ENCODE measurements around the gene PDHX.
"Not testable (repeated sequence)": the region's sequence is repeated elsewhere in the genome, so short reads cannot be mapped to it uniquely, and the experiment has no call there.

Gene PDHX

GRCh38 chr11:34891611-34892010 lies 24.8 kb upstream of the PDHX start:
- Histone ChIP-seq H3K4me1 (ENCODE audit: control insufficient read depth, insufficient read depth, low read length, poor library complexity, severe bottlenecking) (no peaks in the 10 kb centered on the region), H3K4me3 (ENCODE audit: extremely low read depth, insufficient read depth, low read length, poor library complexity, severe bottlenecking) (no peak overlapping the region), H3K9me3 (ENCODE audit: control insufficient read depth, low read length) (peaks cover 4% of the 10 kb centered on the region), H3K36me3 (ENCODE audit: control insufficient read depth, insufficient read depth, low read length) (peaks cover 13% of the 10 kb centered on the region), H3K27ac (ENCODE audit: low read depth, low read length, severe bottlenecking) (no peak overlapping the region)
- 75 to 83% methylated on average over 2 to 3 of the region's 3 CpGs for WGBS, 2 experiments (ENCODE audit: insufficient coverage in 2 of 2)

- peaks cover 9% of the 10 kb centered on the region for H3K36me3 ChIP-seq (ENCODE audit: control insufficient read depth, insufficient read depth, low read length)
- H3K4me3 ChIP-seq (ENCODE audit: extremely low read depth, insufficient read depth, low read length, poor library complexity, severe bottlenecking) = no peak overlapping the region
- H3K9me3 ChIP-seq (ENCODE audit: control insufficient read depth, low read length) = peaks cover 12% of the 10 kb centered on the region
- H3K27ac ChIP-seq (ENCODE audit: low read depth, low read length, severe bottlenecking) = no peak overlapping the region
- WGBS, 2 experiments (ENCODE audit: insufficient coverage in 2 of 2) = 100% methylated on average over 1 of the region's 1 CpG; no CpG with 5 or more reads in 1 of the 2 experiments
- H3K4me1 ChIP-seq (ENCODE audit: control insufficient read depth, insufficient read depth, low read length, poor library complexity, severe bottlenecking) = no peaks in the 10 kb centered on the region
These were observed 23.0 kb upstream of the PDHX start for GRCh38 chr11:34893416-34893815.

GRCh38 chr11:34896191-34896590 lies 20.2 kb upstream of the PDHX start:
- H3K9me3 ChIP-seq (ENCODE audit: control insufficient read depth, low read length) = peaks cover 37% of the 10 kb centered on the region
- not testable (repeated sequence) for H3K4me3 ChIP-seq (ENCODE audit: extremely low read depth, insufficient read depth, low read length, poor library complexity, severe bottlenecking); H3K27ac ChIP-seq (ENCODE audit: low read depth, low read length, severe bottlenecking); H3K4me1 ChIP-seq (ENCODE audit: control insufficient read depth, insufficient read depth, low read length, poor library complexity, severe bottlenecking)
- WGBS, 2 experiments (ENCODE audit: insufficient coverage in 2 of 2) = no CpG with 5 or more reads among the region's 3 CpGs
- H3K36me3 ChIP-seq (ENCODE audit: control insufficient read depth, insufficient read depth, low read length) = peaks cover 12% of the 10 kb centered on the region

- Histone ChIP-seq H3K9me3 (ENCODE audit: control insufficient read depth, low read length) (peaks cover 39% of the 10 kb centered on the region), H3K4me1 (ENCODE audit: control insufficient read depth, insufficient read depth, low read length, poor library complexity, severe bottlenecking) (no peaks in the 10 kb centered on the region), H3K36me3 (ENCODE audit: control insufficient read depth, insufficient read depth, low read length) (peaks cover 17% of the 10 kb centered on the region), H3K4me3 (ENCODE audit: extremely low read depth, insufficient read depth, low read length, poor library complexity, severe bottlenecking) (no peak overlapping the region), H3K27ac (ENCODE audit: low read depth, low read length, severe bottlenecking) (no peak overlapping the region)
- 100% methylated on average over 1 of the region's 3 CpGs; no CpG with 5 or more reads in 1 of the 2 experiments for WGBS, 2 experiments (ENCODE audit: insufficient coverage in 2 of 2)
These were observed 19.1 kb upstream of the PDHX start for GRCh38 chr11:34897171-34897870.

DNA sequence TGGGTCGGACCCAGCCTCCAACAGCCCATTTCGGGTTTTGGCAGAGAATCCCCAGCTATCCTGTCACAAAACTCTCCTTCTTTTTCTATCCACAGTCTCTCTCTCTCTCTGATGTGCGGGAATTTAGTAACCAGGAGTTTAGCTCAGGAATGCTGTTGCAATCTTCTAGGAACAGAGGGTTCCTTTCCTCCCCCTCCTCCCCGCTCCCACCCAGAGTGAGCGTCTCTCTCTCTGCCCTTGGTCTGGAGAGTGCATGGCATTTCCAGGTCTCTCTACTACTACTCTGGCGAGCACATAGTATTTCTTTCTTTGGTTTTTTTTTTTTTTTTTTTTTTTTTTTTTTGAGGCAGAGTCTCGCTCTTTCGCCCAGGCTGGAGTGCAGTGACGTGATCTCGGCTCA lies 17.9 kb upstream of the PDHX start:
- WGBS, 2 experiments (ENCODE audit: insufficient coverage in 2 of 2) = 90 to 100% methylated on average over 2 of the region's 10 CpGs
- H3K9me3 ChIP-seq (ENCODE audit: control insufficient read depth, low read length) = peaks cover 47% of the 10 kb centered on the region
- H3K36me3 ChIP-seq (ENCODE audit: control insufficient read depth, insufficient read depth, low read length) = peaks cover 20% of the 10 kb centered on the region
- no peak overlapping the region for H3K4me3 ChIP-seq (ENCODE audit: extremely low read depth, insufficient read depth, low read length, poor library complexity, severe bottlenecking)
- H3K27ac ChIP-seq (ENCODE audit: low read depth, low read length, severe bottlenecking) = no peak overlapping the region
- no peaks in the 10 kb centered on the region for H3K4me1 ChIP-seq (ENCODE audit: control insufficient read depth, insufficient read depth, low read length, poor library complexity, severe bottlenecking)

DNA sequence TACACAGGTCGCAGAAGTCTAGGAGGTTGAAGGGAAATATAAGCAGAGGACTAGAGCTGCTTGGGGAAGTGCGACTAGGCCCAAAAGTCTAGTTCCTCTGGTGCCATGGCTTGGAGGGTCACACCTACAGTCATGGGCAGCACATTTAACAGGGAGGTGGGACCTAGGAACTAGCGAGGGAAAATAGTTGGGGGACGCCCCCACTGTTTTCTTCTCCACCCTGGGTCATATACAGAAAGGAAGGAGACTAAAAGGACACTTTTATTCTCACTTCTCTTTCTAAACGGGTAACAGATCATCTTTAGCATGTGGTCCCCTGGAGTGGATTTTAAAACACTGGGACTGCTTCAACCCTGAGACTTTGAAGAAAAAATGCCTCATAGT lies 16.8 kb upstream of the PDHX start:
- no peaks in the 10 kb centered on the region for H3K4me1 ChIP-seq (ENCODE audit: control insufficient read depth, insufficient read depth, low read length, poor library complexity, severe bottlenecking)
- no peak overlapping the region for H3K27ac ChIP-seq (ENCODE audit: low read depth, low read length, severe bottlenecking)
- peaks cover 50% of the 10 kb centered on the region for H3K9me3 ChIP-seq (ENCODE audit: control insufficient read depth, low read length)
- H3K4me3 ChIP-seq (ENCODE audit: extremely low read depth, insufficient read depth, low read length, poor library complexity, severe bottlenecking) = no peak overlapping the region
- WGBS, 2 experiments (ENCODE audit: insufficient coverage in 2 of 2) = 100% methylated on average over 2 to 3 of the region's 5 CpGs
- peaks cover 23% of the 10 kb centered on the region for H3K36me3 ChIP-seq (ENCODE audit: control insufficient read depth, insufficient read depth, low read length)

GRCh38 chr11:34904421-34904955 lies 11.9 kb upstream of the PDHX start:
- Histone ChIP-seq H3K27ac (ENCODE audit: low read depth, low read length, severe bottlenecking) (no peak overlapping the region), H3K4me3 (ENCODE audit: extremely low read depth, insufficient read depth, low read length, poor library complexity, severe bottlenecking) (no peak overlapping the region), H3K4me1 (ENCODE audit: control insufficient read depth, insufficient read depth, low read length, poor library complexity, severe bottlenecking) (peaks cover 8% of the 10 kb centered on the region), H3K9me3 (ENCODE audit: control insufficient read depth, low read length) (peaks cover 30% of the 10 kb centered on the region), H3K36me3 (ENCODE audit: control insufficient read depth, insufficient read depth, low read length) (peaks cover 22% of the 10 kb centered on the region)
- 100% methylated on average over 1 of the region's 3 CpGs; no CpG with 5 or more reads in 1 of the 2 experiments for WGBS, 2 experiments (ENCODE audit: insufficient coverage in 2 of 2)

- Histone ChIP-seq H3K36me3 (ENCODE audit: control insufficient read depth, insufficient read depth, low read length) (peaks cover 19% of the 10 kb centered on the region), H3K27ac (ENCODE audit: low read depth, low read length, severe bottlenecking) (no peak overlapping the region), H3K4me3 (ENCODE audit: extremely low read depth, insufficient read depth, low read length, poor library complexity, severe bottlenecking) (no peak overlapping the region), H3K9me3 (ENCODE audit: control insufficient read depth, low read length) (peaks cover 18% of the 10 kb centered on the region), H3K4me1 (ENCODE audit: control insufficient read depth, insufficient read depth, low read length, poor library complexity, severe bottlenecking) (peaks cover 8% of the 10 kb centered on the region)
- WGBS, 2 experiments (ENCODE audit: insufficient coverage in 2 of 2) = 93 to 97% methylated on average over 2 to 3 of the region's 7 CpGs
These were observed 10.8 kb upstream of the PDHX start for GRCh38 chr11:34905666-34906065.

DNA sequence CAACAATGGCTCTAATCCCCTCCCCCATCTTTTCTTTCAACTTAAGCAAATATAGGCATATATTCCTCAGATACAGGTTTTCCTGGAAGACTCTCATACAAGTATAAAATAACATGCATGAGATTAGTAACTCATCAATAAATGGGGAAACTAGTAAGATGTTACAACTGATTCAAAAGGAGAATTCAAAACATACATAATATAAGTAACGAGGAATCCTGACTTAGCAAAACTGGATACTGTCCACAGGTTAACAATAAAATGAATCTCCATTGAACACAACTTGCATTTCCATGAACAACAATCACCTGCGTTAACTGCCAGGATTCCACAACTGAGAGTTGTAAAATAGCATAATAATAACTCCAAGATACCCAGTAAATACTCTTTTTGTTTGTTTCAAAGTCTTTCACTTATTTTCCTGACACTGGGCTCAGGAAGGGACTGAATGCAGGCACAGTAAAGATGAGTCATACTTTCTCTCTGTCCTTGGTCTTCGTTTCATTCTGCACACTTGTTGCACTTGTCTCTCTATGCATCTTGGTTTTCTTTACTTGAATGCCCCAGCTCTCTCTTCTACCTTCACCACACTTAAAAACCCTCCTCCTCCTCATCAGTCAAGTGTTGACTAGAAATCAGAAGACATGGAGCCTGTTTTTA lies 8.4 kb upstream of the PDHX start:
- peaks cover 8% of the 10 kb centered on the region for H3K4me1 ChIP-seq (ENCODE audit: control insufficient read depth, insufficient read depth, low read length, poor library complexity, severe bottlenecking)
- peaks cover 7% of the 10 kb centered on the region for H3K9me3 ChIP-seq (ENCODE audit: control insufficient read depth, low read length)
- no peak overlapping the region for H3K27ac ChIP-seq (ENCODE audit: low read depth, low read length, severe bottlenecking)
- 69 to 72% methylated on average over 2 of the region's 3 CpGs for WGBS, 2 experiments (ENCODE audit: insufficient coverage in 2 of 2)
- no peak overlapping the region for H3K4me3 ChIP-seq (ENCODE audit: extremely low read depth, insufficient read depth, low read length, poor library complexity, severe bottlenecking)
- H3K36me3 ChIP-seq (ENCODE audit: control insufficient read depth, insufficient read depth, low read length) = peaks cover 19% of the 10 kb centered on the region

DNA sequence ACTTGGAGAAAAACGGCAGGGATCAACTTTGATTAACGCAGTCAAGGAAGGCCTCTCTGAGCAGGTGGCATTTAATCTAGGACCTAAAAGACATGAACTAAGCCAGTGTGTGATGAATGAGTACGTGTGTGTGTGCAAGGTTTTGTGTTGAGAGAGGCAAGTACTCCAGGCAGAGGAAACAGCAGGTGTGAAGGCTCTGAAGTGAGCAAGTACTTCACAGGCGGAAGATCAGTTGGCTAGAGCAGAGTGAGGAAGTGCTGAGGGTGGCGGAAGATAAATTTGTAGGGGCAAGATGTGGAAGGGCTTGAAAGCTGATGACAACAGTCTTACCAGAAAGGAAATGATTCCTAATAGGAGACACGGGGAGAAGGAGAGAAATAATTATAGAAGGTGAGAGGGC lies 7.0 kb upstream of the PDHX start:
- no peak overlapping the region for H3K27ac ChIP-seq (ENCODE audit: low read depth, low read length, severe bottlenecking)
- H3K36me3 ChIP-seq (ENCODE audit: control insufficient read depth, insufficient read depth, low read length) = peaks cover 26% of the 10 kb centered on the region
- 75 to 80% methylated on average over 6 of the region's 6 CpGs for WGBS, 2 experiments (ENCODE audit: insufficient coverage in 2 of 2)
- H3K9me3 ChIP-seq (ENCODE audit: control insufficient read depth, low read length) = no peaks in the 10 kb centered on the region
- no peak overlapping the region for H3K4me3 ChIP-seq (ENCODE audit: extremely low read depth, insufficient read depth, low read length, poor library complexity, severe bottlenecking)
- H3K4me1 ChIP-seq (ENCODE audit: control insufficient read depth, insufficient read depth, low read length, poor library complexity, severe bottlenecking) = peaks cover 8% of the 10 kb centered on the region

DNA sequence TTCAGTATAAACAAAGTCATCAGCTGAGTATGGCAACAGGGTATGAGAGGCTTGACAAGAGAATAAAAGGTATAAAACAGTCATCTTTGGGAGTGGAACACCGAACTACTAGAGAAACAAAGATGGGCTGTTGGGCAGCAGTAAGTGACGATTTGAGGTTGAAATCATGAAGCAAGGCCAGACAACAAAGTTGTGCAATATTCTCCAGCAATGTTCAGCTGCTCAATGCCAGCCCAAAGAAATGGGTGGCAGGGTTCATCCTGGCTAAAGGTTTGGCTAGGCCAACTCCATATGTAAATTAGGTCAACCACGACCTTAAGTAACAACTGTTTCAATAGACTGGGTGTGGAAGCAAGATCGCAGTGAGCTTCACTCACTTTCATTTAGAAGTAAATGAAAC lies 6.5 kb upstream of the PDHX start:
- Histone ChIP-seq H3K9me3 (ENCODE audit: control insufficient read depth, low read length) (no peaks in the 10 kb centered on the region), H3K27ac (ENCODE audit: low read depth, low read length, severe bottlenecking) (no peak overlapping the region), H3K4me1 (ENCODE audit: control insufficient read depth, insufficient read depth, low read length, poor library complexity, severe bottlenecking) (peaks cover 8% of the 10 kb centered on the region), H3K36me3 (ENCODE audit: control insufficient read depth, insufficient read depth, low read length) (peaks cover 29% of the 10 kb centered on the region), H3K4me3 (ENCODE audit: extremely low read depth, insufficient read depth, low read length, poor library complexity, severe bottlenecking) (no peak overlapping the region)
- 90 to 94% methylated on average over 3 of the region's 4 CpGs for WGBS, 2 experiments (ENCODE audit: insufficient coverage in 2 of 2)
